Neural cell (in vitro differentiated cells): Measurements from ENCODE around the gene KATNAL1.

Experiments used
- EZH2 ChIP-seq: fragments of 200-600, 300-800 bp; shearing (Covaris generic), sonication (generic); IDR thresholded peaks from 2 replicates; pipeline ENCODE4 v1.6.1; 2014; ENCODE audit warnings: antibody characterized with exemption, low read length, borderline replicate concordance, mild to moderate bottlenecking; ENCODE audit not compliant: insufficient read depth, poor library complexity, severe bottlenecking
- MXI1 ChIP-seq: fragments of 450-650 bp; conservative IDR thresholded peaks from 2 replicates; pipeline ENCODE4 v1.6.1; 2014; ENCODE audit warnings: antibody characterized with exemption, mild to moderate bottlenecking; ENCODE audit not compliant: poor library complexity, severe bottlenecking
- POLR2AphosphoS5 ChIP-seq: IDR thresholded peaks from 2 replicates; pipeline ENCODE4 v1.6.1; 2012
- RAD21 ChIP-seq: fragments of 450-650 bp; conservative IDR thresholded peaks from 2 replicates; pipeline ENCODE4 v1.6.1; 2014; ENCODE audit warnings: antibody characterized with exemption, mild to moderate bottlenecking, moderate library complexity
- SMC3 ChIP-seq: fragments of 450-650 bp; conservative IDR thresholded peaks from 2 replicates; pipeline ENCODE4 v1.6.1; 2014; ENCODE audit warnings: antibody characterized with exemption, mild to moderate bottlenecking, moderate library complexity; ENCODE audit not compliant: poor library complexity
- TAF1 ChIP-seq: IDR thresholded peaks from 2 replicates; pipeline ENCODE4 v1.6.1; 2012; ENCODE audit warnings: low read depth
- TF ChIP-seq, protein P1 (sequence below): fragments of 450-650 bp; IDR thresholded peaks from 2 replicates; pipeline ENCODE4 v1.5.1; 2014; ENCODE audit warnings: antibody characterized with exemption, mild to moderate bottlenecking, moderate library complexity; ENCODE audit not compliant: poor library complexity, severe bottlenecking
- TF ChIP-seq, protein P2 (sequence below): IDR thresholded peaks from 2 replicates; pipeline ENCODE4 v1.6.1; 2012; ENCODE audit warnings: borderline replicate concordance

DNA sequence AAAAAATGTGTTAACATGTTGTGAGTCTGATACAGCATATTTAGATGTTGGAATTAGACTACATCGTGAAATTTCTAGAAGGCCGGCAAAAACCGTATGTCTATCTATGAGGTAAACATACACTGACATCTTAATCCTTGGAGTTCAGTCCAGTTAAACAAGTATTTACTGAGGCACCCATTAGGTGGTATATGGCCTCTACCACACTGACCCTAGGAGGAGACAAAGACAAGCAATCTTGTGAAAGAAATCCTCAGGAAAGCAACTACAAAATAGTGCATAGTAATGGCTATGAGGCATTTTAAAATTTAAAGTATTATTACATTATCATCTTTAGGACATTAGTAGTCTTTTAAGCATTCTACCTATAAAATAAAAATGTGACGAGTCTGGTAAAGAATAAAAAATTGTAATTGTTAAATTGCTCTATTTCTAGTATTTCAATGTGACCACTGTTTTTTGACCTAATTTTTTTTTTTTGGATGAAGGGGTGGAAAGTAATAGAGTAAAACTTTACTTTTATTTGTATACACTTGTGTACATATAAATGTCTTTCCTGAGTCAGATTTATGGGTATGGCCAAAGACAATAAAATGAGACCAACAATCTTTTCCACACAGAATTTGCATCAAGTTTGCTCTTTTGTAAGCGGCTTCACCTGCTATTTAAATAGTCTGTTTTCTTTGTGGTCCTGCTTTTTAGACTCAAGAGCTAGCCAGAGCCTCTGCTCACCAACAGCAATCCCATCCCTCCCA is 50.5 kb downstream of the KATNAL1 start:
- TF ChIP-seq POLR2AphosphoS5 (no peak), MXI1 (no peak), RAD21 (no peak), TAF1 (no peak), EZH2 (no peak), SMC3 (no peak)
- TF ChIP-seq, protein P1, sequence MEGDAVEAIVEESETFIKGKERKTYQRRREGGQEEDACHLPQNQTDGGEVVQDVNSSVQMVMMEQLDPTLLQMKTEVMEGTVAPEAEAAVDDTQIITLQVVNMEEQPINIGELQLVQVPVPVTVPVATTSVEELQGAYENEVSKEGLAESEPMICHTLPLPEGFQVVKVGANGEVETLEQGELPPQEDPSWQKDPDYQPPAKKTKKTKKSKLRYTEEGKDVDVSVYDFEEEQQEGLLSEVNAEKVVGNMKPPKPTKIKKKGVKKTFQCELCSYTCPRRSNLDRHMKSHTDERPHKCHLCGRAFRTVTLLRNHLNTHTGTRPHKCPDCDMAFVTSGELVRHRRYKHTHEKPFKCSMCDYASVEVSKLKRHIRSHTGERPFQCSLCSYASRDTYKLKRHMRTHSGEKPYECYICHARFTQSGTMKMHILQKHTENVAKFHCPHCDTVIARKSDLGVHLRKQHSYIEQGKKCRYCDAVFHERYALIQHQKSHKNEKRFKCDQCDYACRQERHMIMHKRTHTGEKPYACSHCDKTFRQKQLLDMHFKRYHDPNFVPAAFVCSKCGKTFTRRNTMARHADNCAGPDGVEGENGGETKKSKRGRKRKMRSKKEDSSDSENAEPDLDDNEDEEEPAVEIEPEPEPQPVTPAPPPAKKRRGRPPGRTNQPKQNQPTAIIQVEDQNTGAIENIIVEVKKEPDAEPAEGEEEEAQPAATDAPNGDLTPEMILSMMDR: no peak
- TF ChIP-seq, protein P2, sequence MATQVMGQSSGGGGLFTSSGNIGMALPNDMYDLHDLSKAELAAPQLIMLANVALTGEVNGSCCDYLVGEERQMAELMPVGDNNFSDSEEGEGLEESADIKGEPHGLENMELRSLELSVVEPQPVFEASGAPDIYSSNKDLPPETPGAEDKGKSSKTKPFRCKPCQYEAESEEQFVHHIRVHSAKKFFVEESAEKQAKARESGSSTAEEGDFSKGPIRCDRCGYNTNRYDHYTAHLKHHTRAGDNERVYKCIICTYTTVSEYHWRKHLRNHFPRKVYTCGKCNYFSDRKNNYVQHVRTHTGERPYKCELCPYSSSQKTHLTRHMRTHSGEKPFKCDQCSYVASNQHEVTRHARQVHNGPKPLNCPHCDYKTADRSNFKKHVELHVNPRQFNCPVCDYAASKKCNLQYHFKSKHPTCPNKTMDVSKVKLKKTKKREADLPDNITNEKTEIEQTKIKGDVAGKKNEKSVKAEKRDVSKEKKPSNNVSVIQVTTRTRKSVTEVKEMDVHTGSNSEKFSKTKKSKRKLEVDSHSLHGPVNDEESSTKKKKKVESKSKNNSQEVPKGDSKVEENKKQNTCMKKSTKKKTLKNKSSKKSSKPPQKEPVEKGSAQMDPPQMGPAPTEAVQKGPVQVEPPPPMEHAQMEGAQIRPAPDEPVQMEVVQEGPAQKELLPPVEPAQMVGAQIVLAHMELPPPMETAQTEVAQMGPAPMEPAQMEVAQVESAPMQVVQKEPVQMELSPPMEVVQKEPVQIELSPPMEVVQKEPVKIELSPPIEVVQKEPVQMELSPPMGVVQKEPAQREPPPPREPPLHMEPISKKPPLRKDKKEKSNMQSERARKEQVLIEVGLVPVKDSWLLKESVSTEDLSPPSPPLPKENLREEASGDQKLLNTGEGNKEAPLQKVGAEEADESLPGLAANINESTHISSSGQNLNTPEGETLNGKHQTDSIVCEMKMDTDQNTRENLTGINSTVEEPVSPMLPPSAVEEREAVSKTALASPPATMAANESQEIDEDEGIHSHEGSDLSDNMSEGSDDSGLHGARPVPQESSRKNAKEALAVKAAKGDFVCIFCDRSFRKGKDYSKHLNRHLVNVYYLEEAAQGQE: no peak
